Cardiac fibroblast (primary cell): ENCODE measurements around the gene PPP2R2C.

Source experiments
- DNase-seq, 2 donors: peaks; one replicate each; pipeline versions ENCODE4 v3.0.0 to v3.0.0-alpha.2; 2010; ENCODE audit warnings: low read depth in 2 of 2
- H3K4me3 ChIP-seq, 2 donors: replicated peaks in 1 of 2; 1 replicate in 1 of 2; 2 replicates in 1 of 2; pipeline ENCODE4 v1.5.1; 2011; ENCODE audit warnings: low read depth in 2 of 2, low read length in 2 of 2, mild to moderate bottlenecking in 2 of 2, moderate library complexity in 1 of 2
- CTCF ChIP-seq: IDR thresholded peaks from one replicate; pipeline ENCODE4 v1.5.1; 2011; ENCODE audit warnings: low read depth, mild to moderate bottlenecking, low read length, inconsistent platforms

The PPP2R2C gene

GRCh38 chr4:6469898-6470501 lies 2.4 kb downstream of the PPP2R2C start:
- no peak for DNase-seq
- TF ChIP-seq CTCF: no peak
- peak overlapping the region; percentile 26 to 39 for H3K4me3 ChIP-seq

- no peak overlapping the region for H3K4me3 ChIP-seq
- no peak for DNase-seq
- TF ChIP-seq CTCF: no peak
Measured at GRCh38 chr4:6469144-6469543, 3.3 kb downstream of the PPP2R2C start.

- no peak for DNase-seq
- TF ChIP-seq CTCF: no peak
- H3K4me3 ChIP-seq: no peak overlapping the region
Measured at GRCh38 chr4:6468376-6468775, 4.0 kb downstream of the PPP2R2C start.

GRCh38 chr4:6467600-6467999 lies 4.8 kb downstream of the PPP2R2C start:
- no peak for TF ChIP-seq CTCF
- no peak for DNase-seq

GRCh38 chr4:6466756-6467381 lies 5.5 kb downstream of the PPP2R2C start:
- TF ChIP-seq CTCF: no peak
- DNase-seq: no peak
- H3K4me3 ChIP-seq: no peak overlapping the region

More at GRCh38 chr4:6467600-6467999, 4.8 kb downstream of the PPP2R2C start:
- no peak overlapping the region for H3K4me3 ChIP-seq

GRCh38 chr4:6465955-6466354 lies 6.5 kb downstream of the PPP2R2C start:
- TF ChIP-seq CTCF: no peak
- no peak overlapping the region for H3K4me3 ChIP-seq
- no peak for DNase-seq
